Upper lobe of left lung (tissue), 6 donors: Measurements from ENCODE around the gene UGT1A9. TPM values are rescaled to one million over a fixed set of nuclear protein-coding genes. Genes with fewer than 3 reads are reported as not detected.

Experiments used
- ATAC-seq, 2 donors: fragments of 200-7000 bp; cut with Tn5 transposase; one replicate each; pipeline ENCODE4 v1.9.1; 2022; ENCODE audit warnings: mild to moderate bottlenecking in 2 of 2, moderate library complexity in 2 of 2; ENCODE audit not compliant: low FRiP score in 2 of 2
- DNase-seq, 2 donors: peaks; one replicate each; pipeline ENCODE4 v3.0.0-alpha.2; 2019 to 2020
- H3K27ac ChIP-seq, 4 donors: fragments of 200-600 bp; sonication (generic); one replicate each; pipeline ENCODE4 v1.5.1; 2016 to 2019
- H3K27me3 ChIP-seq, 4 donors: fragments of 200-600 bp; sonication (generic); one replicate each; pipeline ENCODE4 v1.5.1; 2017 to 2019
- H3K36me3 ChIP-seq, 4 donors: fragments of 200-600 bp; sonication (generic); one replicate each; pipeline ENCODE4 v1.5.1; 2016 to 2019
- H3K4me1 ChIP-seq, 4 donors: fragments of 200-600 bp; sonication (generic); one replicate each; pipeline ENCODE4 v1.5.1; 2018 to 2019
- H3K4me3 ChIP-seq, 4 donors: fragments of 200-600 bp; sonication (generic); one replicate each; pipeline ENCODE4 v1.5.1; 2017 to 2019; ENCODE audit warnings: mild to moderate bottlenecking in 2 of 4, moderate library complexity in 1 of 4
- H3K9me3 ChIP-seq, 4 donors: fragments of 200-600 bp; sonication (generic); one replicate each; pipeline ENCODE4 v1.5.1; 2018 to 2019
- EP300 ChIP-seq, 4 donors: sonication (generic); formaldehyde crosslinking; IDR thresholded peaks; one replicate each; pipeline ENCODE4 v1.5.1; 2017; ENCODE audit warnings: antibody characterized with exemption in 4 of 4, control low read depth in 2 of 4
- POLR2A ChIP-seq, 4 donors: fragments of 450-650 bp; IDR thresholded peaks; one replicate each; pipeline ENCODE4 v1.5.1; 2016 to 2017; ENCODE audit warnings: antibody characterized with exemption in 4 of 4, mild to moderate bottlenecking in 2 of 4
- POLR2AphosphoS5 ChIP-seq, 2 donors: sonication (generic); formaldehyde crosslinking; IDR thresholded peaks; one replicate each; pipeline ENCODE4 v1.5.1; 2017; ENCODE audit warnings: antibody characterized with exemption in 2 of 2
- WGBS, 2 donors: methylation state at CpG; one replicate each; pipeline ENCODE4 v1.1.5; 2017 to 2018; 5-methylcytosine and 5-hydroxymethylcytosine counted together
- total RNA-seq, 6 donors: library from RNA; depleted of rRNA in 4 of 6; stranded (reverse); fragments of >200 nt in 4 of 6; gene quantifications; one replicate each; pipeline versions ENCODE4 v1.1.0 to v1.2.1, GENCODE V29; 2016 to 2021
- TF ChIP-seq, protein P1 (sequence below), 6 experiments: fragments of 450-650 bp in 4 of 6; fragments of 200-600 bp in 2 of 6; sonication (generic) in 2 of 6; IDR thresholded peaks; one replicate each; pipeline ENCODE4 v1.5.1; 2016 to 2019; ENCODE audit warnings: antibody characterized with exemption in 6 of 6
- donor health status: DM: no; HTN: no; CAD: no; lungs with moderate emphysema.
- donor health status: DM: no; HTN: yes; CAD: no; lungs with severe emphysema.

Gene UGT1A9
- total RNA-seq, 6 donors from 2014 or later = not detected

DNA sequence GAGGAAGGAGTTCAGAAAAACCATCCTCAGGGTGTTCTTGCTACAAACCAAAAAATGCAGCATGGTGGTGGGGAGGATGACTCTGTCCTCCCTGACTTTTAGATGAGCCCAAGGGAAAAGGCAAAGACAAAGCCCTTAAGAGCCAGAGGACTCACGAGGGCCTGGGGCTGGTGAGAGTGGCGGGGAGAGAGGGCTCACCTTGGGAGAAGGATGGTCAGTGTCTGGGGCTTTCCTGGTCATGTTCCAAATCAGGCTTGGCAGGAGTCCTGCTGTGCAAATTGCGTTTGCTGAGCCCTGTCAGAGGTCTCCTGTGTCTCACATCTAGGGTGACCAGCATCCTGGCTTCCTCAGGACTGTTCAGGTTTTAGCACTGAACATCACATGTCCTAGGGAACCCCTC, 93.1 kb downstream of the UGT1A9 start:
- Histone ChIP-seq H3K4me3 (no peak overlapping the region), H3K9me3 (no peaks in the 10 kb centered on the region), H3K4me1 (no peaks in the 10 kb centered on the region), H3K27me3 (no peaks in the 10 kb centered on the region), H3K36me3 (no peaks in the 10 kb centered on the region), H3K27ac (no peak overlapping the region)
- WGBS, 2 donors = 47 to 74% methylated on average over 2 to 3 of the region's 3 CpGs
- ATAC-seq (no peak), DNase-seq (no peak)
- TF ChIP-seq POLR2A (IDR thresholded peaks at IDR 0.05) = no peak
- TF ChIP-seq, protein P1, sequence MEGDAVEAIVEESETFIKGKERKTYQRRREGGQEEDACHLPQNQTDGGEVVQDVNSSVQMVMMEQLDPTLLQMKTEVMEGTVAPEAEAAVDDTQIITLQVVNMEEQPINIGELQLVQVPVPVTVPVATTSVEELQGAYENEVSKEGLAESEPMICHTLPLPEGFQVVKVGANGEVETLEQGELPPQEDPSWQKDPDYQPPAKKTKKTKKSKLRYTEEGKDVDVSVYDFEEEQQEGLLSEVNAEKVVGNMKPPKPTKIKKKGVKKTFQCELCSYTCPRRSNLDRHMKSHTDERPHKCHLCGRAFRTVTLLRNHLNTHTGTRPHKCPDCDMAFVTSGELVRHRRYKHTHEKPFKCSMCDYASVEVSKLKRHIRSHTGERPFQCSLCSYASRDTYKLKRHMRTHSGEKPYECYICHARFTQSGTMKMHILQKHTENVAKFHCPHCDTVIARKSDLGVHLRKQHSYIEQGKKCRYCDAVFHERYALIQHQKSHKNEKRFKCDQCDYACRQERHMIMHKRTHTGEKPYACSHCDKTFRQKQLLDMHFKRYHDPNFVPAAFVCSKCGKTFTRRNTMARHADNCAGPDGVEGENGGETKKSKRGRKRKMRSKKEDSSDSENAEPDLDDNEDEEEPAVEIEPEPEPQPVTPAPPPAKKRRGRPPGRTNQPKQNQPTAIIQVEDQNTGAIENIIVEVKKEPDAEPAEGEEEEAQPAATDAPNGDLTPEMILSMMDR (IDR thresholded peaks at IDR 0.05) = no peak

DNA sequence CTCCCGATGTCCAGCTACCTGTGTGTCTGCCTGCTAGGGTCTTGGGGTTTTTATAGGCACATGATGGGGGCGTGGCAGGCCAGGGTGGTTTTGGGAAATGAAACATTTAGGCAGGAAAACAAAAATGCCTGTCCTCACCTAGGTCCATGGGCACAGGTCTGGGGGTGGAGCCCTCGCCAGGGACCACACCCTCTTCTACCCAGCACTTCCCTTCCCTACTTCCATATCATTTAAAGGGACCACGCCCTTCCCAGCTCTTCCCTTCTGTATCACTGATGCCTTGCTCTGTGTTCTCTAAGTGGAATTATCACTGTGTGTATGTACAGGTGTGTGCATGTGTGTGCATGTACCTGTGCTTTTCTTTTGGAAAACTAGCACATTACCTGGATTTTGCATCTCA, 94.7 kb downstream of the UGT1A9 start:
- no peaks in the 10 kb centered on the region for H3K27me3 ChIP-seq
- no peaks in the 10 kb centered on the region for H3K36me3 ChIP-seq
- ATAC-seq = no peak
- no peak overlapping the region for H3K27ac ChIP-seq
- no peak overlapping the region for H3K4me3 ChIP-seq
- H3K4me1 ChIP-seq = no peaks in the 10 kb centered on the region
- 79 to 82% methylated on average over 4 of the region's 4 CpGs for WGBS, 2 donors
- H3K9me3 ChIP-seq = no peaks in the 10 kb centered on the region
- no peak for TF ChIP-seq POLR2A (IDR thresholded peaks at IDR 0.05)
- TF ChIP-seq, protein P1 (IDR thresholded peaks at IDR 0.05) = no peak
- TF ChIP-seq EP300 (IDR thresholded peaks at IDR 0.05) = no peak
- no peak for DNase-seq

DNA sequence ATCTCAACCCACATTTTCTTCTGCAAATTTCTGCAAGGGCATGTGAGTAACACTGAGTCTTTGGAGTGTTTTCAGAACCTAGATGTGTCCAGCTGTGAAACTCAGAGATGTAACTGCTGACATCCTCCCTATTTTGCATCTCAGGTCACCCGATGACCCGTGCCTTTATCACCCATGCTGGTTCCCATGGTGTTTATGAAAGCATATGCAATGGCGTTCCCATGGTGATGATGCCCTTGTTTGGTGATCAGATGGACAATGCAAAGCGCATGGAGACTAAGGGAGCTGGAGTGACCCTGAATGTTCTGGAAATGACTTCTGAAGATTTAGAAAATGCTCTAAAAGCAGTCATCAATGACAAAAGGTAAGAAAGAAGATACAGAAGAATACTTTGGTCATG, 96.4 kb downstream of the UGT1A9 start:
- H3K27me3 ChIP-seq = no peaks in the 10 kb centered on the region
- no peaks in the 10 kb centered on the region for H3K9me3 ChIP-seq
- no peaks in the 10 kb centered on the region for H3K36me3 ChIP-seq
- H3K4me1 ChIP-seq = no peaks in the 10 kb centered on the region
- no peak overlapping the region for H3K27ac ChIP-seq
- ATAC-seq (no peak), DNase-seq (no peak)
- no peak overlapping the region for H3K4me3 ChIP-seq
- 83% methylated on average over 4 of the region's 4 CpGs for WGBS, 2 donors
- TF ChIP-seq, protein P1 (IDR thresholded peaks at IDR 0.05) = no peak
- no peak for TF ChIP-seq POLR2A (IDR thresholded peaks at IDR 0.05)
- TF ChIP-seq EP300 (IDR thresholded peaks at IDR 0.05) = no peak
- no peak for TF ChIP-seq POLR2AphosphoS5 (IDR thresholded peaks at IDR 0.05)

DNA sequence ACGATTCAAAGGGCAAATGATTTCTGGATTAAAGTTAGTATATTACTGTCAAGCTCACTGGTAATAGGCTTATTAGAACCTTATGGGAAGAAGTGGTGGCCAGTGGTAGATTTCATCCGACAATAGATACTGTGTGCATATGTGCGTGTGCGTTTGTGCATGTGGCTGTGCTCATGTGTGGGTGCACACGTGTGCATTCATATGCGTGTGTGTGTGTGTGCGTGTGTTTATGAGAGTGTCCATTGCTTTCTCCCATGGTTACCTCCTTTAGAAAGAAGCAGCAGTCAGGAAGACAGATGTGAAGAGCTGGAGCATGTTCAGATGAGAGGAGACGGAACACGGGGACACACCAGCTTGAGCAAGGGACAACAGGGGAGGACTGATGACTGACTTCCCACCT, 97.6 kb downstream of the UGT1A9 start:
- no peak overlapping the region for H3K4me3 ChIP-seq
- ATAC-seq = peak in 1 of 2 donors; percentile 57
- H3K27ac ChIP-seq = no peak overlapping the region
- 90 to 94% methylated on average over 9 of the region's 9 CpGs for WGBS, 2 donors
- no peaks in the 10 kb centered on the region for H3K36me3 ChIP-seq
- no peaks in the 10 kb centered on the region for H3K9me3 ChIP-seq
- H3K4me1 ChIP-seq = no peaks in the 10 kb centered on the region
- DNase-seq = no peak
- H3K27me3 ChIP-seq = no peaks in the 10 kb centered on the region
- TF ChIP-seq POLR2AphosphoS5 (IDR thresholded peaks at IDR 0.05) (no peak), POLR2A (IDR thresholded peaks at IDR 0.05) (no peak), EP300 (IDR thresholded peaks at IDR 0.05) (no peak)
- TF ChIP-seq, protein P1 (IDR thresholded peaks at IDR 0.05) = no peak

DNA sequence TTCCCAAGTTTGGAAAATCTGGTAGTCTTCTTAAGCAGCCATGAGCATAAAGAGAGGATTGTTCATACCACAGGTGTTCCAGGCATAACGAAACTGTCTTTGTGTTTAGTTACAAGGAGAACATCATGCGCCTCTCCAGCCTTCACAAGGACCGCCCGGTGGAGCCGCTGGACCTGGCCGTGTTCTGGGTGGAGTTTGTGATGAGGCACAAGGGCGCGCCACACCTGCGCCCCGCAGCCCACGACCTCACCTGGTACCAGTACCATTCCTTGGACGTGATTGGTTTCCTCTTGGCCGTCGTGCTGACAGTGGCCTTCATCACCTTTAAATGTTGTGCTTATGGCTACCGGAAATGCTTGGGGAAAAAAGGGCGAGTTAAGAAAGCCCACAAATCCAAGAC, 100.5 kb downstream of the UGT1A9 start:
- 86 to 91% methylated on average over 16 of the region's 16 CpGs for WGBS, 2 donors
- H3K27me3 ChIP-seq = no peaks in the 10 kb centered on the region
- no peaks in the 10 kb centered on the region for H3K9me3 ChIP-seq
- DNase-seq (peak in 1 of 2 donors; percentile 58), ATAC-seq (no peak)
- no peaks in the 10 kb centered on the region for H3K4me1 ChIP-seq
- no peak overlapping the region for H3K27ac ChIP-seq
- TF ChIP-seq, protein P1 (IDR thresholded peaks at IDR 0.05) = no peak
- TF ChIP-seq EP300 (IDR thresholded peaks at IDR 0.05) (no peak), POLR2AphosphoS5 (IDR thresholded peaks at IDR 0.05) (no peak), POLR2A (IDR thresholded peaks at IDR 0.05) (no peak)
- no peaks in the 10 kb centered on the region for H3K36me3 ChIP-seq
- H3K4me3 ChIP-seq = no peak overlapping the region
